H9 (cell line): ENCODE measurements around the gene MRPL3. TPM values are rescaled to one million over a fixed set of nuclear protein-coding genes. Genes with fewer than 3 reads are reported as not detected.

Experiments used
- DNase-seq: peaks from one replicate; pipeline ENCODE4 v3.0.0-alpha.2; 2017
- H2AFZ ChIP-seq: one replicate; pipeline ENCODE4 v1.6.1; 2013; ENCODE audit warnings: mild to moderate bottlenecking, low read length, control low read depth, moderate library complexity
- H2AK5ac ChIP-seq: 2 replicates; pipeline ENCODE4 v1.6.1; 2013; ENCODE audit warnings: low read length, control low read depth, mixed read lengths; ENCODE audit not compliant: insufficient read length
- H2BK120ac ChIP-seq: one replicate; pipeline ENCODE4 v1.6.1; 2013; ENCODE audit warnings: low read depth, mild to moderate bottlenecking, low read length, control low read depth, inconsistent platforms; ENCODE audit not compliant: poor library complexity, severe bottlenecking
- H2BK12ac ChIP-seq: 2 replicates; pipeline ENCODE4 v1.6.1; 2013; ENCODE audit warnings: low read length, control low read depth, mixed read lengths, low read depth; ENCODE audit not compliant: insufficient read length
- H2BK15ac ChIP-seq: 2 replicates; pipeline ENCODE4 v1.6.1; 2013; ENCODE audit warnings: low read depth, low read length, control low read depth
- H2BK20ac ChIP-seq: one replicate; pipeline ENCODE4 v1.6.1; 2013; ENCODE audit warnings: low read depth, mild to moderate bottlenecking, low read length, control low read depth, inconsistent platforms; ENCODE audit not compliant: poor library complexity, severe bottlenecking
- H2BK5ac ChIP-seq: 2 replicates; pipeline ENCODE4 v1.6.1; 2013; ENCODE audit warnings: low read length, control low read depth, mixed read lengths; ENCODE audit not compliant: insufficient read length
- H3K14ac ChIP-seq: 2 replicates; pipeline ENCODE4 v1.6.1; 2013; ENCODE audit warnings: low read length, control low read depth; ENCODE audit not compliant: insufficient read depth
- H3K18ac ChIP-seq: 2 replicates; pipeline ENCODE4 v1.6.1; 2013; ENCODE audit warnings: low read depth, mild to moderate bottlenecking, mixed read lengths, low read length, control low read depth; ENCODE audit not compliant: insufficient read length
- H3K23ac ChIP-seq: 2 replicates; pipeline ENCODE4 v1.6.1; 2013; ENCODE audit warnings: low read length, control low read depth, mixed read lengths, low read depth; ENCODE audit not compliant: insufficient read length
- H3K23me2 ChIP-seq: 2 replicates; pipeline ENCODE4 v1.6.1; 2013; ENCODE audit warnings: low read depth, mild to moderate bottlenecking, mixed read lengths, low read length, control low read depth; ENCODE audit not compliant: insufficient read length, poor library complexity, severe bottlenecking
- H3K27ac ChIP-seq: 2 replicates; pipeline ENCODE4 v1.5.1; 2013; ENCODE audit warnings: low read length, control low read depth, mixed read lengths, low read depth; ENCODE audit not compliant: insufficient read length
- H3K27me3 ChIP-seq: 2 replicates; pipeline ENCODE4 v1.6.1; 2013; ENCODE audit warnings: low read length, control low read depth, inconsistent platforms; ENCODE audit not compliant: insufficient read depth
- H3K4ac ChIP-seq: 2 replicates; pipeline ENCODE4 v1.6.1; 2013; ENCODE audit warnings: low read depth, mild to moderate bottlenecking, control low read depth, inconsistent platforms, low read length, moderate library complexity
- H3K4me1 ChIP-seq: 2 replicates; pipeline ENCODE4 v1.6.1; 2013; ENCODE audit warnings: low read length, control low read depth, inconsistent platforms; ENCODE audit not compliant: insufficient read depth
- H3K4me2 ChIP-seq: 2 replicates; pipeline ENCODE4 v1.6.1; 2013; ENCODE audit warnings: low read length, control low read depth, mixed read lengths; ENCODE audit not compliant: insufficient read length, insufficient read depth
- H3K56ac ChIP-seq: 2 replicates; pipeline ENCODE4 v1.6.1; 2013; ENCODE audit warnings: low read depth, mild to moderate bottlenecking, mixed read lengths, low read length, control low read depth; ENCODE audit not compliant: insufficient read length
- H3K79me1 ChIP-seq: 2 replicates; pipeline ENCODE4 v1.6.1; 2013; ENCODE audit warnings: low read depth, mild to moderate bottlenecking, moderate library complexity, low read length, control low read depth, inconsistent platforms; ENCODE audit not compliant: insufficient read depth, poor library complexity, severe bottlenecking
- H3K79me2 ChIP-seq: 2 replicates; pipeline ENCODE4 v1.6.1; 2013; ENCODE audit warnings: low read length, control low read depth, inconsistent platforms; ENCODE audit not compliant: insufficient read depth
- H3K9ac ChIP-seq: 2 replicates; pipeline ENCODE4 v1.6.1; 2013; ENCODE audit warnings: low read length, control low read depth, mixed read lengths; ENCODE audit not compliant: insufficient read length; ENCODE audit errors: extremely low read depth
- H3K9me3 ChIP-seq: one replicate; pipeline ENCODE4 v1.6.1; 2013; ENCODE audit warnings: low read depth, low read length, inconsistent platforms; ENCODE audit not compliant: control insufficient read depth
- H3T11ph ChIP-seq: one replicate; pipeline ENCODE4 v1.6.1; 2013; ENCODE audit warnings: mild to moderate bottlenecking, low read length, control low read depth, inconsistent platforms
- H4K20me1 ChIP-seq: one replicate; pipeline ENCODE4 v1.6.1; 2013; ENCODE audit not compliant: control insufficient read depth, insufficient read length, insufficient read depth
- H4K5ac ChIP-seq: 2 replicates; pipeline ENCODE4 v1.6.1; 2013; ENCODE audit warnings: low read depth, mild to moderate bottlenecking, mixed read lengths, low read length, control low read depth; ENCODE audit not compliant: insufficient read length
- H4K8ac ChIP-seq: replicated peaks from 2 replicates; pipeline ENCODE4 v1.6.1; 2013; ENCODE audit warnings: low read length, control low read depth, mixed read lengths, low read depth; ENCODE audit not compliant: insufficient read length
- H4K91ac ChIP-seq: 2 replicates; pipeline ENCODE4 v1.6.1; 2013; ENCODE audit warnings: low read depth, mild to moderate bottlenecking, moderate library complexity, mixed read lengths, low read length, control low read depth; ENCODE audit not compliant: insufficient read length
- H3K27ac Mint-ChIP-seq, 3 experiments: 2 replicates in 2 of 3; 3 replicates in 1 of 3; pipeline ENCODE4 v1.8.0; 2020 to 2021; ENCODE audit warnings: mixed read lengths in 3 of 3, mild to moderate bottlenecking in 1 of 3, moderate library complexity in 1 of 3
- H3K27me3 Mint-ChIP-seq: 2 replicates; pipeline ENCODE4 v1.8.0; 2021; ENCODE audit warnings: low read depth, mild to moderate bottlenecking, moderate library complexity, mixed read lengths
- H3K36me3 Mint-ChIP-seq, 3 experiments: 2 replicates in 2 of 3; 3 replicates in 1 of 3; pipeline ENCODE4 v1.8.0; 2020 to 2021; ENCODE audit warnings: low read depth in 3 of 3, mixed read lengths in 3 of 3; ENCODE audit not compliant: insufficient read depth in 1 of 3
- H3K4me1 Mint-ChIP-seq, 2 experiments: 2 replicates each; pipeline ENCODE4 v1.8.0; 2020; ENCODE audit warnings: mixed read lengths in 2 of 2
- H3K4me3 Mint-ChIP-seq, 2 experiments: 2 replicates in 1 of 2; 3 replicates in 1 of 2; pipeline ENCODE4 v1.8.0; 2020 to 2021; ENCODE audit warnings: mild to moderate bottlenecking in 2 of 2, mixed read lengths in 2 of 2, moderate library complexity in 1 of 2
- H3K9me3 Mint-ChIP-seq, 2 experiments: 2 replicates in 1 of 2; 3 replicates in 1 of 2; pipeline ENCODE4 v1.8.0; 2020; ENCODE audit warnings: mild to moderate bottlenecking in 2 of 2, mixed read lengths in 2 of 2, moderate library complexity in 1 of 2
- CTCF ChIP-seq: fragments of 200-600 bp; sonication (generic); conservative IDR thresholded peaks from 3 replicates; pipeline ENCODE4 v1.8.0; 2021; ENCODE audit warnings: antibody characterized with exemption, mild to moderate bottlenecking
- total RNA-seq: library from RNA; stranded (reverse); gene quantifications from 2 replicates; pipeline ENCODE4 v1.2.1, GENCODE V29; 2021

MRPL3 gene
- total RNA-seq, 1 experiment from 2014 or later, result 154 TPM

- no peaks in the 10 kb centered on the region for H4K20me1 ChIP-seq
- H2BK15ac ChIP-seq, result no peak overlapping the region
- no peak overlapping the region for H2AK5ac ChIP-seq
- no peaks in the 10 kb centered on the region for H3K27me3 ChIP-seq
- Mint-ChIP-seq H3K4me3 (no peak overlapping the region), H3K9me3 (no peaks in the 10 kb centered on the region), H3K27ac (no peak overlapping the region), H3K27me3 (no peaks in the 10 kb centered on the region), H3K4me1 (no peaks in the 10 kb centered on the region), H3K36me3 (no peaks in the 10 kb centered on the region)
- H3K79me1 ChIP-seq, result no peaks in the 10 kb centered on the region
- H2BK120ac ChIP-seq, result no peak overlapping the region
- H3K79me2 ChIP-seq, result no peaks in the 10 kb centered on the region
- TF ChIP-seq CTCF, result no peak
- H3K9me3 ChIP-seq, result no peaks in the 10 kb centered on the region
- no peak overlapping the region for H2BK5ac ChIP-seq
- no peaks in the 10 kb centered on the region for H3K4me1 ChIP-seq
- no peak overlapping the region for H3K56ac ChIP-seq
- no peak overlapping the region for H2BK12ac ChIP-seq
- H2AFZ ChIP-seq, result no peak overlapping the region
- no peak overlapping the region for H3K14ac ChIP-seq
- H3K4ac ChIP-seq, result no peak overlapping the region
- H3K4me2 ChIP-seq, result no peak overlapping the region
- no peak for DNase-seq
- H3T11ph ChIP-seq, result no peak overlapping the region
- H4K8ac ChIP-seq, result no peak overlapping the region
- H4K91ac ChIP-seq, result no peak overlapping the region
- H4K5ac ChIP-seq, result no peak overlapping the region
- no peaks in the 10 kb centered on the region for H3K23me2 ChIP-seq
- H2BK20ac ChIP-seq, result no peak overlapping the region
- no peak overlapping the region for H3K9ac ChIP-seq
- no peak overlapping the region for H3K18ac ChIP-seq
- H3K23ac ChIP-seq, result no peak overlapping the region
- no peak overlapping the region for H3K27ac ChIP-seq
Observed at GRCh38 chr3:131546441-131546840, 43.7 kb upstream of the MRPL3 start.
